NB4 (cell line): ENCODE results near the gene FHIT.

Experiments
- MYC ChIP-seq: IDR thresholded peaks from 2 replicates; pipeline ENCODE4 v1.6.1; 2011; ENCODE audit warnings: low read depth, low read length
- TF ChIP-seq, protein P1 (sequence below): IDR thresholded peaks from one replicate; pipeline ENCODE4 v1.5.1; 2012; ENCODE audit warnings: low read depth, low read length

GRCh38 chr3:60844256-60844655 lies 407.0 kb downstream of the FHIT start:
- no peak for TF ChIP-seq MYC
- TF ChIP-seq, protein P1, sequence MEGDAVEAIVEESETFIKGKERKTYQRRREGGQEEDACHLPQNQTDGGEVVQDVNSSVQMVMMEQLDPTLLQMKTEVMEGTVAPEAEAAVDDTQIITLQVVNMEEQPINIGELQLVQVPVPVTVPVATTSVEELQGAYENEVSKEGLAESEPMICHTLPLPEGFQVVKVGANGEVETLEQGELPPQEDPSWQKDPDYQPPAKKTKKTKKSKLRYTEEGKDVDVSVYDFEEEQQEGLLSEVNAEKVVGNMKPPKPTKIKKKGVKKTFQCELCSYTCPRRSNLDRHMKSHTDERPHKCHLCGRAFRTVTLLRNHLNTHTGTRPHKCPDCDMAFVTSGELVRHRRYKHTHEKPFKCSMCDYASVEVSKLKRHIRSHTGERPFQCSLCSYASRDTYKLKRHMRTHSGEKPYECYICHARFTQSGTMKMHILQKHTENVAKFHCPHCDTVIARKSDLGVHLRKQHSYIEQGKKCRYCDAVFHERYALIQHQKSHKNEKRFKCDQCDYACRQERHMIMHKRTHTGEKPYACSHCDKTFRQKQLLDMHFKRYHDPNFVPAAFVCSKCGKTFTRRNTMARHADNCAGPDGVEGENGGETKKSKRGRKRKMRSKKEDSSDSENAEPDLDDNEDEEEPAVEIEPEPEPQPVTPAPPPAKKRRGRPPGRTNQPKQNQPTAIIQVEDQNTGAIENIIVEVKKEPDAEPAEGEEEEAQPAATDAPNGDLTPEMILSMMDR, result no peak
